Gastroesophageal sphincter (tissue), 4 donors: Measurements from ENCODE around the gene BRD1. TPM values are rescaled to one million over a fixed set of nuclear protein-coding genes. Genes with fewer than 3 reads are reported as not detected.

Experiments used
- ATAC-seq: fragments of 150-250 bp; one replicate; pipeline ENCODE4 v1.9.1; 2016; ENCODE audit warnings: mild to moderate bottlenecking, moderate library complexity
- H3K27ac ChIP-seq, 4 donors: fragments of 200-600 bp; sonication (generic) in 3 of 4; 1 replicate in 3 of 4; 2 replicates in 1 of 4; pipeline ENCODE4 v1.5.1; 2016 to 2019
- H3K27me3 ChIP-seq: fragments of 200-600 bp; sonication (generic); one replicate; pipeline ENCODE4 v1.5.1; 2019
- H3K36me3 ChIP-seq, 2 donors: fragments of 200-600 bp; sonication (generic); one replicate each; pipeline ENCODE4 v1.5.1; 2019; ENCODE audit warnings: control low read depth in 1 of 2
- H3K4me1 ChIP-seq, 3 donors: fragments of 200-600 bp; sonication (generic); 1 replicate in 2 of 3; 2 replicates in 1 of 3; pipeline ENCODE4 v1.5.1; 2016 to 2019; ENCODE audit warnings: control low read depth in 2 of 3
- H3K4me3 ChIP-seq, 2 donors: fragments of 200-600 bp; sonication (generic); one replicate each; pipeline ENCODE4 v1.5.1; 2019; ENCODE audit warnings: mild to moderate bottlenecking in 1 of 2, moderate library complexity in 1 of 2
- H3K9me3 ChIP-seq, 3 donors: fragments of 200-600 bp; sonication (generic); one replicate each; pipeline ENCODE4 v1.5.1; 2017 to 2019; ENCODE audit warnings: control low read depth in 2 of 3
- CTCF ChIP-seq, 4 experiments: fragments of 200-600 bp in 2 of 4; fragments of 450-650 bp in 2 of 4; sonication (generic) in 1 of 4; IDR thresholded peaks; one replicate each; pipeline ENCODE4 v1.5.1; 2017 to 2019; ENCODE audit warnings: antibody characterized with exemption in 4 of 4, mild to moderate bottlenecking in 2 of 4, moderate library complexity in 2 of 4
- EP300 ChIP-seq: sonication (generic); formaldehyde crosslinking; IDR thresholded peaks from one replicate; pipeline ENCODE4 v1.6.1; 2017; ENCODE audit warnings: antibody characterized with exemption, mild to moderate bottlenecking
- POLR2A ChIP-seq, 2 donors: fragments of 450-650 bp; IDR thresholded peaks; one replicate each; pipeline ENCODE4 v1.6.1; 2017; ENCODE audit warnings: antibody characterized with exemption in 2 of 2, mild to moderate bottlenecking in 2 of 2, moderate library complexity in 1 of 2
- POLR2AphosphoS5 ChIP-seq: sonication (generic); formaldehyde crosslinking; IDR thresholded peaks from one replicate; pipeline ENCODE4 v1.6.1; 2017; ENCODE audit warnings: antibody characterized with exemption
- WGBS, 2 donors: methylation state at CpG; one replicate each; pipeline ENCODE4 v1.1.5; 2018; ENCODE audit warnings: low coverage in 1 of 2; 5-methylcytosine and 5-hydroxymethylcytosine counted together
- total RNA-seq, 4 donors: library from RNA; depleted of rRNA; stranded (reverse); fragments of >200 nt; gene quantifications; one replicate each; pipeline ENCODE4 v1.1.0, GENCODE V29; 2016

Gene BRD1
- total RNA-seq, 4 donors from 2014 or later = 36.0 to 66.0 (median 45.5) TPM

- Histone ChIP-seq H3K4me1 (peaks cover 0 to 21% (median 0%) of the 10 kb centered on the region in 3 donors), H3K27me3 (no peaks in the 10 kb centered on the region), H3K9me3 (no peaks in the 10 kb centered on the region), H3K27ac (no peak overlapping the region), H3K36me3 (peaks cover 0 to 82% of the 10 kb centered on the region in 2 donors), H3K4me3 (no peak overlapping the region)
- no CpG with 5 or more reads among the region's 31 CpGs for WGBS, 2 donors
- TF ChIP-seq EP300 (no peak), POLR2AphosphoS5 (no peak), CTCF (IDR thresholded peaks at IDR 0.05) (no peak), POLR2A (IDR thresholded peaks at IDR 0.05) (no peak)
- ATAC-seq = no peak
Observed at GRCh38 chr22:49775867-49776511, 51.7 kb downstream of the BRD1 start.

GRCh38 chr22:49775191-49775866, 52.3 kb downstream of the BRD1 start:
- H3K36me3 ChIP-seq = peaks cover 0 to 80% of the 10 kb centered on the region in 2 donors
- WGBS, 2 donors = 90 to 93% methylated on average over 3 to 7 of the region's 26 CpGs
- no peaks in the 10 kb centered on the region for H3K9me3 ChIP-seq
- no peak overlapping the region for H3K4me3 ChIP-seq
- H3K27me3 ChIP-seq = no peaks in the 10 kb centered on the region
- H3K4me1 ChIP-seq = peaks cover 0 to 14% (median 0%) of the 10 kb centered on the region in 3 donors
- ATAC-seq = no peak
- TF ChIP-seq POLR2A (IDR thresholded peaks at IDR 0.05) (no peak), POLR2AphosphoS5 (no peak), CTCF (IDR thresholded peaks at IDR 0.05) (no peak), EP300 (no peak)
- no peak overlapping the region for H3K27ac ChIP-seq

- WGBS, 2 donors = 60 to 63% methylated on average over 2 to 3 of the region's 21 CpGs
- H3K27ac ChIP-seq = no peak overlapping the region
- peaks cover 0 to 8% (median 0%) of the 10 kb centered on the region in 3 donors for H3K4me1 ChIP-seq
- no peaks in the 10 kb centered on the region for H3K27me3 ChIP-seq
- no peak for ATAC-seq
- peaks cover 0 to 76% of the 10 kb centered on the region in 2 donors for H3K36me3 ChIP-seq
- no peak for TF ChIP-seq EP300
- no peak for TF ChIP-seq POLR2AphosphoS5
- no peak for TF ChIP-seq POLR2A (IDR thresholded peaks at IDR 0.05)
- no peak for TF ChIP-seq CTCF (IDR thresholded peaks at IDR 0.05)
- no peaks in the 10 kb centered on the region for H3K9me3 ChIP-seq
- H3K4me3 ChIP-seq = no peak overlapping the region
Observed at GRCh38 chr22:49774499-49775151, 53.0 kb downstream of the BRD1 start.

- Histone ChIP-seq H3K36me3 (peaks cover 0 to 70% of the 10 kb centered on the region in 2 donors), H3K4me1 (peaks cover 0 to 8% (median 0%) of the 10 kb centered on the region in 3 donors), H3K9me3 (no peaks in the 10 kb centered on the region), H3K4me3 (no peak overlapping the region), H3K27ac (no peak overlapping the region), H3K27me3 (no peaks in the 10 kb centered on the region)
- ATAC-seq = no peak
- TF ChIP-seq EP300 (no peak), POLR2A (IDR thresholded peaks at IDR 0.05) (no peak), POLR2AphosphoS5 (no peak), CTCF (IDR thresholded peaks at IDR 0.05) (no peak)
- 81 to 89% methylated on average over 3 to 10 of the region's 21 CpGs for WGBS, 2 donors
Observed at GRCh38 chr22:49774046-49774445, 53.6 kb downstream of the BRD1 start.
